DND-41 (cell line): ENCODE results near the gene SP2.

Experiments used
- ATAC-seq: fragments of 200-7000 bp; cut with Tn5 transposase; 3 replicates; pipeline ENCODE4 v1.9.1; 2021; ENCODE audit warnings: low read depth; ENCODE audit not compliant: insufficient read depth
- DNase-seq: peaks from one replicate; pipeline ENCODE4 v3.0.0-alpha.2; 2020
- H2AFZ ChIP-seq: 2 replicates; pipeline ENCODE4 v1.6.0; 2012; ENCODE audit warnings: low read depth, low read length
- H3K27ac ChIP-seq: 2 replicates; pipeline ENCODE4 v1.5.1; 2012; ENCODE audit warnings: low read length, inconsistent platforms
- H3K27me3 ChIP-seq: fragments of 200-600 bp; sonication (generic); 2 replicates; pipeline ENCODE4 v1.6.0; 2012; ENCODE audit warnings: low read length, mild to moderate bottlenecking, inconsistent platforms; ENCODE audit not compliant: insufficient read depth, poor library complexity
- H3K36me3 ChIP-seq: 2 replicates; pipeline ENCODE4 v1.5.1; 2012; ENCODE audit warnings: low read length, inconsistent platforms; ENCODE audit not compliant: insufficient read depth
- H3K4me1 ChIP-seq: 2 replicates; pipeline ENCODE4 v1.5.1; 2012; ENCODE audit warnings: mild to moderate bottlenecking, low read length; ENCODE audit not compliant: insufficient read depth
- H3K4me2 ChIP-seq: 2 replicates; pipeline ENCODE4 v1.6.0; 2012; ENCODE audit warnings: mild to moderate bottlenecking, moderate library complexity, low read length, inconsistent platforms; ENCODE audit not compliant: insufficient read depth
- H3K4me3 ChIP-seq, 2 experiments: fragments of 200-600 bp in 1 of 2; shearing (Covaris generic) in 1 of 2; 2 replicates each; pipeline ENCODE4 v1.5.1; 2012 to 2016; ENCODE audit warnings: inconsistent platforms in 2 of 2, low read length in 2 of 2, mild to moderate bottlenecking in 2 of 2, low read depth in 1 of 2, moderate library complexity in 1 of 2
- H3K79me2 ChIP-seq: 2 replicates; pipeline ENCODE4 v1.6.0; 2012; ENCODE audit warnings: low read length, inconsistent platforms; ENCODE audit not compliant: insufficient read depth
- H3K9ac ChIP-seq: 2 replicates; pipeline ENCODE4 v1.6.0; 2012; ENCODE audit warnings: low read depth, mild to moderate bottlenecking, inconsistent platforms, low read length, moderate library complexity
- H3K9me3 ChIP-seq: 2 replicates; pipeline ENCODE4 v1.5.1; 2012; ENCODE audit warnings: low read length, moderate library complexity, mild to moderate bottlenecking, inconsistent platforms; ENCODE audit not compliant: insufficient read depth, severe bottlenecking
- H4K20me1 ChIP-seq: 2 replicates; pipeline ENCODE4 v1.6.0; 2012; ENCODE audit warnings: low read length; ENCODE audit not compliant: insufficient read depth
- EZH2 ChIP-seq: IDR thresholded peaks from 3 replicates; pipeline ENCODE4 v1.6.1; 2012; ENCODE audit warnings: borderline replicate concordance, low read depth, mild to moderate bottlenecking, moderate library complexity, low read length, inconsistent platforms; ENCODE audit not compliant: severe bottlenecking
- TF ChIP-seq, protein P1 (sequence below): IDR thresholded peaks from 2 replicates; pipeline ENCODE4 v1.5.1; 2012; ENCODE audit warnings: borderline replicate concordance, low read length, moderate library complexity, mild to moderate bottlenecking; ENCODE audit not compliant: poor library complexity, severe bottlenecking; ENCODE audit errors: extremely low read depth

The SP2 gene

DNA sequence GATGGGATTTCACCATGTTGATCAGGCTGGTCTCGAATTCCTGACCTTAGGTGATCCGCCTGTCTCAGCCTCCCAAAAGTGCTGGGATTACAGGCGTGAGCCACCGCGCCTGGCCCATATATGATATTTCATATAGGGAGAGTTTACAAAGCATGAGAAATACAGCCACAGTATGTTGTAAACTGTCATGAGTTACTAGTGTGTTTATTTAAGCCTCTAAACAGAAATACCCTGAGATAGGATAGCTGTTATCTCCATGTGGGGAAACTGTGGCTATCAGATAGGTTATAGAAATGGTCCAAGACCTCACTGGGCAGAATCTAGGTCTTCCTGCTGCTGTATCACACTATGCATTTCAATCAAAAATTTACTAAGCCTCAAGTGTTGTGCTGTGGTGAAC lies 72.8 kb downstream of the SP2 start:
- TF ChIP-seq, protein P1, sequence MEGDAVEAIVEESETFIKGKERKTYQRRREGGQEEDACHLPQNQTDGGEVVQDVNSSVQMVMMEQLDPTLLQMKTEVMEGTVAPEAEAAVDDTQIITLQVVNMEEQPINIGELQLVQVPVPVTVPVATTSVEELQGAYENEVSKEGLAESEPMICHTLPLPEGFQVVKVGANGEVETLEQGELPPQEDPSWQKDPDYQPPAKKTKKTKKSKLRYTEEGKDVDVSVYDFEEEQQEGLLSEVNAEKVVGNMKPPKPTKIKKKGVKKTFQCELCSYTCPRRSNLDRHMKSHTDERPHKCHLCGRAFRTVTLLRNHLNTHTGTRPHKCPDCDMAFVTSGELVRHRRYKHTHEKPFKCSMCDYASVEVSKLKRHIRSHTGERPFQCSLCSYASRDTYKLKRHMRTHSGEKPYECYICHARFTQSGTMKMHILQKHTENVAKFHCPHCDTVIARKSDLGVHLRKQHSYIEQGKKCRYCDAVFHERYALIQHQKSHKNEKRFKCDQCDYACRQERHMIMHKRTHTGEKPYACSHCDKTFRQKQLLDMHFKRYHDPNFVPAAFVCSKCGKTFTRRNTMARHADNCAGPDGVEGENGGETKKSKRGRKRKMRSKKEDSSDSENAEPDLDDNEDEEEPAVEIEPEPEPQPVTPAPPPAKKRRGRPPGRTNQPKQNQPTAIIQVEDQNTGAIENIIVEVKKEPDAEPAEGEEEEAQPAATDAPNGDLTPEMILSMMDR = no peak
- TF ChIP-seq EZH2 = no peak
- H3K36me3 ChIP-seq = peaks cover 8% of the 10 kb centered on the region
- DNase-seq = no peak
- no peaks in the 10 kb centered on the region for H3K27me3 ChIP-seq
- H3K4me3 ChIP-seq = no peak overlapping the region
- no peaks in the 10 kb centered on the region for H4K20me1 ChIP-seq
- H3K79me2 ChIP-seq = peaks cover 21% of the 10 kb centered on the region
- no peak overlapping the region for H3K4me2 ChIP-seq
- no peak overlapping the region for H3K27ac ChIP-seq
- H3K4me1 ChIP-seq = peaks cover 32% of the 10 kb centered on the region
- H3K9ac ChIP-seq = no peak overlapping the region
- H2AFZ ChIP-seq = no peak overlapping the region
- no peaks in the 10 kb centered on the region for H3K9me3 ChIP-seq
- no peak for ATAC-seq

DNA sequence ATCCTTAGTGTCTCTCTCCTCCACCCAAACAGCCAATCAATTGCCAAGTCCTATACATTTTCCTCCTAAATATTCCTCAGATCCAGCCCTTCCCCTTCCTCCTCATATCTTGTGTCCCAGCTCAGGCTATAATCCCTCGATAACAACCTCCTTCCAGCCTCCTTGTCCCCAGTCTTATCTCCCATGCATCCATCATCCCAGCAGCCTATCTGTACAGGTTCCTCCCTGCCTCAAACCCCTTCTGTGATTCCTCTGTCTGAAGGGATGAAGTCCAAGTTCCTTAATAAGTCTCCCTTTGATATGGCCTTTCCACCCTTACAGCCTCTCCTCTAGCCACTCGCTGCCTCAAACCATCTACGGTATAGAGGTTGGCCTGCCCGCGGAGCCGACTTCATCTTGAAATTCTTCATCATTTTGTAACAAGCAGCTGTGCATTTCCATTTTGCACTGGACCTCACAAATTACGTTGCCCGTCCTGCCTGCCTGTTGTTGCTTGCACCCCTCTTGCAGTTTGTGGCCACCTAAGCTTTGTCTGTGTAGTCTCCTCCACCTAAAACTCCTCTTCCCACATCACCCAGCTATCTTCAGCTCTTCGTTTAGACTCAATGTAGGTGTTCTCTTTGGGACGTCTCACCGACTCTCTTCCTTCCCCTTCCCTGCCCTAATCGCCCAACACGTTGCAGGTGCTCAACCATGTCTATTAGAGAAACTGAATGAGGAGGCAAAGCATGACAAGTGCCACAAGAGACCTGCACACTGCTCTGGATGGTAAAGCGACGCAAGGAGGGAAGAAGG lies 74.1 kb downstream of the SP2 start:
- DNase-seq (no peak), ATAC-seq (no peak)
- Histone ChIP-seq H3K4me3 (peak overlapping the region; percentile 7 to 91; a peak in 3 of 4 replicates), H2AFZ (peak overlapping the region; percentile 98), H4K20me1 (no peaks in the 10 kb centered on the region), H3K9me3 (no peaks in the 10 kb centered on the region), H3K4me1 (peaks cover 32% of the 10 kb centered on the region), H3K27me3 (no peaks in the 10 kb centered on the region), H3K4me2 (peak overlapping the region; percentile 82), H3K27ac (peak overlapping the region; percentile 83), H3K79me2 (peaks cover 21% of the 10 kb centered on the region), H3K9ac (peak overlapping the region; percentile 76), H3K36me3 (peaks cover 19% of the 10 kb centered on the region)
- no peak for TF ChIP-seq EZH2
- TF ChIP-seq, protein P1 = no peak

DNA sequence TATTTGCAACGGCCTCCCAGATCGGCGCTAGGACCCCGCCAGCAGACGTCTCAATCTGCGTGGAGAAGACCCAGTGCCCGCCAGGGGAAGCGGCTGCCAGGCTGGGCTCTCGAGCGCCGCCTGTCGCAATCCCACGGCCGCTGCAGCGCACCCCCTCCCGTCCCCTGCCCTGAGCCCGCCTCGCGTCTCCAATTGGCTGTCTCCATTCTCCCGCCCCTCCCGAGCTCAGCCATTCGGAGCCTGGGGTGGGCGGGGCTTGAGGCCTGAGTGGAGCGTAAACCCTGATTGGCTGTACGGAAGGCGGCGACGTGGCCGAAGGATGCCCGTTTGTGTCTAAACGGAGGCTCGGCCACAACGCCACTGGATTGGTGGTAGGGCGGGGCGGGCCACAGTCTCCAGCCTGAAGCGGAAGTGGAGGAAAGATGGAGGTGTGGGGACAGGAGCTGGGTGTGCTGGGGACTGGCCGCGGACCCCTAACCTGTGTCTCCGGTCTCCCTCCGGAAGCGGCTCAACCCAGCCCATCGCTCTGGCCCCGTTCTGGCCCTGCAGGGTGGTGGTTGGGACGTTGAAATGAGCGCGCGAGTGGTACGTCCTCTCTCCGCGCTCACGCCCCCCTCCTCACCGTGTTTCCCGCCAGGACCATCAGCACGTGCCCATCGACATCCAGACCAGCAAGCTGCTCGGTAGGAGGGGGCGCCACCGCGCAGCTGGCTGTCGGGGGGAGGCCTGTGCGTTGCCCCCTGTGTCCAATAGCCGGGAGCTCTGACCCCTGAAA lies 74.9 kb downstream of the SP2 start, which contains the start of gene CDK5RAP3:
TSS of gene CDK5RAP3 (plus strand) at position 389 of the 775 bp plus-strand sequence. CDS start at position 423, 34 bp downstream.
- Histone ChIP-seq H3K4me2 (peak within 1 kb of the TSS; percentile 82), H3K27me3 (no peaks in the 10 kb centered on the region), H3K36me3 (peaks cover 27% of the 10 kb centered on the region), H3K4me1 (peaks cover 32% of the 10 kb centered on the region), H3K79me2 (peaks cover 21% of the 10 kb centered on the region), H3K4me3 (peak within 1 kb of the TSS; percentile 69 to 91), H3K9ac (peak within 1 kb of the TSS; percentile 76), H4K20me1 (no peaks in the 10 kb centered on the region), H3K9me3 (no peaks in the 10 kb centered on the region), H3K27ac (peak within 1 kb of the TSS; percentile 88), H2AFZ (peak within 1 kb of the TSS; percentile 98)
- ATAC-seq = peak; percentile 94
- TF ChIP-seq, protein P1 = peak; percentile 89
- TF ChIP-seq EZH2 = no peak
- peak; percentile 99 for DNase-seq
